ENCODE results near the gene PITRM1. TPM values are rescaled to one million over a fixed set of nuclear protein-coding genes. Genes with fewer than 3 reads are reported as not detected.
A peak's percentile ranks its signal among the peaks of the same experiment; 100 is the strongest.
"Not testable (repeated sequence)": the region's sequence is repeated elsewhere in the genome, so short reads cannot be mapped to it uniquely, and the experiment has no call there.

PITRM1 gene
- total RNA-seq, 1 experiment from 2014 or later: 90.1 TPM

- peak; percentile 67 for DNase-seq (ENCODE audit: low read depth)
Measured at GRCh38 chr10:3122486-3123205, 49.9 kb downstream of the PITRM1 start.

- DNase-seq (ENCODE audit: low read depth): no peak
Measured at GRCh38 chr10:3122034-3122433, 50.5 kb downstream of the PITRM1 start.

- DNase-seq (ENCODE audit: low read depth): no peak
Measured at GRCh38 chr10:3119796-3120459, 52.7 kb downstream of the PITRM1 start.

GRCh38 chr10:3118641-3119091, 53.9 kb downstream of the PITRM1 start:
- no peak for DNase-seq (ENCODE audit: low read depth)

- DNase-seq (ENCODE audit: low read depth): no peak
Measured at GRCh38 chr10:3117486-3117885, 55.1 kb downstream of the PITRM1 start.

GRCh38 chr10:3116508-3117100, 56.0 kb downstream of the PITRM1 start:
- DNase-seq (ENCODE audit: low read depth): no peak

GRCh38 chr10:3115685-3116084, 56.9 kb downstream of the PITRM1 start:
- no peak for DNase-seq (ENCODE audit: low read depth)

- no peak for DNase-seq (ENCODE audit: low read depth)
Measured at GRCh38 chr10:3113343-3113720, 59.2 kb downstream of the PITRM1 start.

- DNase-seq (ENCODE audit: low read depth): no peak
Measured at GRCh38 chr10:3111621-3112163, 60.9 kb downstream of the PITRM1 start.

- no peak for DNase-seq (ENCODE audit: low read depth)
Measured at GRCh38 chr10:3110782-3111620, 61.6 kb downstream of the PITRM1 start.

GRCh38 chr10:3109633-3110032, 62.9 kb downstream of the PITRM1 start:
- no peak for DNase-seq (ENCODE audit: low read depth)

- DNase-seq (ENCODE audit: low read depth): no peak
Measured at GRCh38 chr10:3109196-3109595, 63.4 kb downstream of the PITRM1 start.

- DNase-seq (ENCODE audit: low read depth): no peak
Measured at GRCh38 chr10:3108575-3109105, 63.9 kb downstream of the PITRM1 start.

- DNase-seq (ENCODE audit: low read depth): no peak
Measured at GRCh38 chr10:3108033-3108432, 64.5 kb downstream of the PITRM1 start.

- DNase-seq (ENCODE audit: low read depth): peak; percentile 95
Measured at GRCh38 chr10:3107426-3107961, 65.1 kb downstream of the PITRM1 start.

- DNase-seq (ENCODE audit: low read depth): no peak
Measured at GRCh38 chr10:3106928-3107425, 65.6 kb downstream of the PITRM1 start.

GRCh38 chr10:3106328-3106727, 66.3 kb downstream of the PITRM1 start:
- DNase-seq (ENCODE audit: low read depth): not testable (repeated sequence)

- DNase-seq (ENCODE audit: low read depth): no peak
Measured at GRCh38 chr10:3105905-3106304, 66.7 kb downstream of the PITRM1 start.

- no peak for DNase-seq (ENCODE audit: low read depth)
Measured at GRCh38 chr10:3105166-3105565, 67.4 kb downstream of the PITRM1 start.

GRCh38 chr10:3104251-3104918, 68.2 kb downstream of the PITRM1 start:
- no peak for DNase-seq (ENCODE audit: low read depth)

Measured in HT1080 (cell line).